ENCODE measurements around the gene SHC2. TPM values are rescaled to one million over a fixed set of nuclear protein-coding genes. Genes with fewer than 3 reads are reported as not detected.

Gene SHC2
- total and polyA plus RNA-seq, 2 of the 8 experiments (the other 6 are each of a cell fraction or from before 2014, with no cell fraction given): 4.4 to 7.3 TPM

DNA sequence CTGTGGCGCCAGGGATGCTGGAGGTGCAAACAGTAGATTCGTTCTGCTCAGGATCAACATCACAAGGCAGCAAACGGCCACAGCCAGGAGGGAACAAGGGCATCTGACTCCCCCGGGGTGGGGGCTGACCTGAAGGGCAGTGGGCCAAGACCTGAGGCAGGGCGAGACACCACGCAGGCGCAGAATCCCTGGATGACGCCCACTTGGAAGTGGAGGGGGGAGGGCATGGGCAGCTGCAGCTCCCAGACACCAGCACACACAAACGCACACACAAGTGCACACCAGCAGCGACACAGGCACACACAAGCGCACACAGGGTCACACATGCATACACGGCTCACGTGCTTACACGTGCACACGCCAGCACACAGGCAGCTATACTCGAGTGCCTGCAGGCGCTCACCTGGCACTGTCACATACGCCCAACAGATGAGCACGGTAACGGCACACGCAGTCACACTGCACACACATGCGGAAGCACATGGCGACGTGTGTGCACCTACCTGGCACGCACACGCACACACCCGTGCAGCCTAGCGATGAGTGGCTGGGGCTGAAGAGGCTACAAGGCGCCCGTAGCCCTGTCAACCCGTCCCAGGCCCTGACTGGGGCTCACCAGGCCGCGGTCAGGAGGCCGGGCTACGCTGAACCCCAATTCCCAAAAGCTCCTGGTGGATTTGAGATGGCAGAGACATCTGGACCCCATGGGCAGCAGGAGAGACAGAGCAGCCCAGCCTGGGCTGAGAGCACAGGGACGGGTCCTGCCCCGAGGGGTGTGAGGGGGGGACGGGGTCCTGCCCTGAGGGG lies 57.4 kb downstream of the SHC2 start:
- Histone ChIP-seq H3K23ac (ENCODE audit: insufficient read length) (no peak overlapping the region), H3K4me3 (ENCODE audit: extremely low read depth in 1 of 4, insufficient read depth in 2 of 4, low read depth in 3 of 4, low read length in 4 of 4) (no peak overlapping the region), H4K5ac (ENCODE audit: insufficient read length, low read depth, low read length) (no peak overlapping the region), H4K20me1 (replicated peaks in 1 of 2; ENCODE audit: control insufficient read depth in 1 of 2, insufficient read depth in 2 of 2, low read length in 2 of 2) (peaks cover 0 to 4% of the 10 kb centered on the region in 2 experiments), H3K36me3 (ENCODE audit: control insufficient read depth in 2 of 4, insufficient read depth in 4 of 4, low read length in 3 of 4) (no peaks in the 10 kb centered on the region; a peak in 1 of 8 replicates), H3K23me2 (ENCODE audit: low read depth, low read length) (no peaks in the 10 kb centered on the region; the same call in 1 of the 2 replicates), H3K4me2 (ENCODE audit: insufficient read depth in 1 of 2, low read depth in 2 of 2, low read length in 2 of 2) (no peak overlapping the region), H3K79me2 (ENCODE audit: control insufficient read depth in 1 of 2, insufficient read depth in 2 of 2, low read length in 2 of 2) (no peaks in the 10 kb centered on the region), H2AFZ (ENCODE audit: low read length) (no peak overlapping the region), H2BK12ac (ENCODE audit: low read depth, low read length) (peak overlapping the region; percentile 68; the same call in 1 of the 2 replicates), H3K4me1 (replicated peaks in 1 of 4; ENCODE audit: control insufficient read depth in 3 of 4, insufficient read depth in 4 of 4, low read length in 3 of 4) (peaks cover 0 to 2% (median 0%) of the 10 kb centered on the region in 4 experiments; a peak in 1 of 7 replicates), H2BK5ac (ENCODE audit: low read depth, low read length) (peak overlapping the region; percentile 56; the same call in 1 of the 2 replicates), H3K56ac (replicated peaks; ENCODE audit: insufficient read length, low read depth, low read length) (no peak overlapping the region), H2BK15ac (ENCODE audit: low read length) (peak overlapping the region; percentile 72; the same call in 1 of the 2 replicates), H4K91ac (replicated peaks; ENCODE audit: insufficient read length, low read length) (no peak overlapping the region), H2BK120ac (replicated peaks; ENCODE audit: low read depth, low read length) (no peak overlapping the region), H3K9me3 (ENCODE audit: insufficient read depth in 2 of 2, low read depth in 1 of 2, low read length in 1 of 2) (no peaks in the 10 kb centered on the region), H3K9ac (replicated peaks in 1 of 4; ENCODE audit: extremely low read depth in 1 of 4, low read depth in 3 of 4, low read length in 3 of 4) (no peak overlapping the region; a peak in 1 of 7 replicates), H3K4ac (replicated peaks; ENCODE audit: insufficient read length, low read depth, low read length) (no peak overlapping the region), H2BK20ac (ENCODE audit: low read length) (no peak overlapping the region), H3K79me1 (ENCODE audit: low read depth, low read length) (0 out of 2 replicates have a peak, but pooled peaks cover 2% of the 10 kb centered on the region), H4K8ac (ENCODE audit: extremely low read depth, insufficient read depth, low read length) (peak overlapping the region; percentile 28; the same call in 1 of the 2 replicates), H3K18ac (ENCODE audit: extremely low read depth, low read length) (peak overlapping the region; percentile 15; the same call in 1 of the 2 replicates), H3K14ac (ENCODE audit: insufficient read length) (no peak overlapping the region), H2AK5ac (ENCODE audit: low read depth, low read length) (peak overlapping the region; percentile 94), H3K27ac (ENCODE audit: low read depth, low read length) (no peak overlapping the region), H3K27me3 (replicated peaks in 1 of 4; ENCODE audit: control insufficient read depth in 3 of 4, extremely low read depth in 1 of 4, insufficient read depth in 3 of 4, low read length in 3 of 4) (no peaks in the 10 kb centered on the region; a peak in 2 of 7 replicates)
- TF ChIP-seq YY1 (IDR thresholded peaks at IDR 0.05; ENCODE audit: low read depth, low read length): no peak
- TF ChIP-seq ASH2L (IDR thresholded peaks at IDR 0.05; ENCODE audit: low read length): no peak
- no peak for TF ChIP-seq KDM5A (IDR thresholded peaks at IDR 0.05; ENCODE audit: low read length)
- TF ChIP-seq SP2 (IDR thresholded peaks at IDR 0.05; ENCODE audit: low read length): no peak
- no peak for TF ChIP-seq TCF12 (IDR thresholded peaks at IDR 0.05; ENCODE audit: low read depth, low read length)
- TF ChIP-seq SP4 (IDR thresholded peaks at IDR 0.05; ENCODE audit: low read length): no peak
- TF ChIP-seq, protein P1, sequence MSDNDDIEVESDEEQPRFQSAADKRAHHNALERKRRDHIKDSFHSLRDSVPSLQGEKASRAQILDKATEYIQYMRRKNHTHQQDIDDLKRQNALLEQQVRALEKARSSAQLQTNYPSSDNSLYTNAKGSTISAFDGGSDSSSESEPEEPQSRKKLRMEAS (IDR thresholded peaks at IDR 0.05): no peak
- TF ChIP-seq BRCA1 (IDR thresholded peaks at IDR 0.05; ENCODE audit: low read depth, low read length): no peak
- ChIA-PET POLR2A (ENCODE audit: partially characterized antibody) (interaction anchor here (1.3 kb wide), 1 partner anchor 60 kb away, joined by 3 read pairs; no protein-coding TSS in a partner anchor), CTCF (ENCODE audit: partially characterized antibody) (interaction anchor here (1.6 kb wide), 1 partner anchor 8 kb away, joined by 3 read pairs; no protein-coding TSS in a partner anchor)
- no peak for FAIRE-seq
- DNase-seq (ENCODE audit: low read depth in 1 of 2, low spot score in 2 of 2): peak in 1 of 2 experiments; percentile 45
- WGBS, 2 experiments (ENCODE audit: extremely low coverage in 1 of 2, insufficient coverage in 1 of 2, insufficient read length in 1 of 2, insufficient replicate concordance in 2 of 2, low coverage in 1 of 2, low lambda C conversion rate in 2 of 2, missing lambda C conversion rate in 1 of 2): 93% methylated on average over 34 of the region's 38 CpGs; no CpG with 5 or more reads in 1 of the 2 experiments

Measured in H1 (cell line).